Kidney (tissue), 14 donors: Measurements from ENCODE around the gene NYAP2. TPM values are rescaled to one million over a fixed set of nuclear protein-coding genes. Genes with fewer than 3 reads are reported as not detected.

ENCODE experiments used
- DNase-seq, 5 donors: peaks; one replicate each; pipeline ENCODE4 v3.0.0-alpha.2; 2013 to 2020
- FAIRE-seq: peaks from 2 replicates; lab custom pipeline; 2012; peaks lifted over from hg19 to GRCh38; lab: Jason Lieb, UNC
- H3K27ac ChIP-seq, 2 donors: one replicate each; pipeline ENCODE4 v1.7.0; 2013; ENCODE audit warnings: low read depth in 2 of 2, low read length in 2 of 2, inconsistent platforms in 1 of 2
- H3K27me3 ChIP-seq: one replicate; pipeline ENCODE4 v1.7.1; 2013; ENCODE audit warnings: low read length, inconsistent platforms; ENCODE audit not compliant: control insufficient read depth, insufficient read depth
- H3K36me3 ChIP-seq, 3 donors: one replicate each; pipeline versions ENCODE4 v1.7.0 to v1.7.1; 2013; ENCODE audit warnings: low read length in 3 of 3, control low read depth in 1 of 3, inconsistent platforms in 1 of 3; ENCODE audit not compliant: insufficient read depth in 3 of 3, control insufficient read depth in 2 of 3
- H3K4me1 ChIP-seq, 3 donors: one replicate each; pipeline versions ENCODE4 v1.7.0 to v1.7.1; 2013; ENCODE audit warnings: low read length in 3 of 3, inconsistent platforms in 1 of 3, low read depth in 1 of 3; ENCODE audit not compliant: control insufficient read depth in 2 of 3, insufficient read depth in 2 of 3
- H3K4me3 ChIP-seq, 3 donors: one replicate each; pipeline versions ENCODE4 v1.7.0 to v1.8.1; 2013; ENCODE audit warnings: low read length in 3 of 3, control low read depth in 1 of 3, inconsistent platforms in 1 of 3
- H3K9ac ChIP-seq, 3 donors: one replicate each; pipeline versions ENCODE4 v1.7.0 to v1.7.1; 2013; ENCODE audit warnings: low read length in 3 of 3, control low read depth in 1 of 3, inconsistent platforms in 1 of 3
- H3K9me3 ChIP-seq, 3 donors: one replicate each; pipeline versions ENCODE4 v1.7.0 to v1.7.1; 2013; ENCODE audit warnings: low read length in 3 of 3, control low read depth in 1 of 3, inconsistent platforms in 1 of 3; ENCODE audit not compliant: control insufficient read depth in 2 of 3, insufficient read depth in 1 of 3
- intact Hi-C: fragments of 100-400 bp; cut with DNase I; formaldehyde crosslinking; loops from one replicate; pipeline ENCODE4 v1.11.1; 2022
- polyA plus RNA-seq: library from polyadenylated mRNA; stranded (reverse); fragments of 350-450 nt; fragmentation: Illumina TruSeq; extraction: RNeasy Lipid Tissue Mini Kit (QIAGEN cat#74804); gene quantifications from one replicate; pipeline ENCODE4 v1.2.3, GENCODE V29; 2014; ENCODE audit warnings: low read depth, low replicate concordance; ENCODE audit not compliant: insufficient read depth
- total RNA-seq: library from RNA; stranded (reverse); fragmentation: NEBNext Ultra II Directional; extraction: Animal tissue kit (Norgen Biotek cat#: 25700); gene quantifications from one replicate; pipeline ENCODE4 v1.2.1, GENCODE V29; 2021
- TF ChIP-seq, protein P1 (sequence below): IDR thresholded peaks from 3 replicates; pipeline ENCODE4 v1.5.1; 2012; ENCODE audit warnings: mild to moderate bottlenecking, moderate library complexity, borderline replicate concordance; ENCODE audit not compliant: insufficient read depth; ENCODE audit errors: extremely low read depth
- donor health status: control.
- donor health status: control.
- donor health status: control.
- donor health status: control.
- donor health status: control.
- donor health status: DM: yes; HTN: yes; CAD: no.
- donor health status: Normal renal cell carcinoma (clear cell type).

NYAP2 gene
- total and polyA plus RNA-seq, 2 donors from 2014 or later = 0.66 TPM; not detected in 1

DNA sequence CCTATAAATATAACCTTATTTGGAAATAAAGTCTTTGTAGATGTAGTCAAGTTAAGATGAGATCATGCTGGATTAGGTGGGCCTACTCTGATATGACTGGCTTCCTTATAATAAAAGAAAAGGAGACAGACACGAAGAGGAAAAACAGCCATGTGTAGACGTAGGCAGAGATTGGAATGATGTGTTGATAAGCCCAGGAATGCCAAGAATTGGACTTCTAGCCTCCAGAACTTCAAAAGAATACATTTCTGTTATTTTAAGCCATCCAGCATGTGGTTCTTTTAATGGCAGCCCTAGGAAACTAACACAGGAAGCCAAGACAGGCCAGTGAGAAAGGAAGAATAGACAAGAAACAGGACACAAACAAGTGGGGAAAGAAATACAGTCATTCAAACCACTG is 68.6 kb downstream of the NYAP2 start:
- FAIRE-seq = no peak
- no peak for DNase-seq
- intact Hi-C loops = no loop called here
- H3K27me3 ChIP-seq = no peaks in the 10 kb centered on the region
- H3K4me3 ChIP-seq = no peak overlapping the region
- TF ChIP-seq, protein P1, sequence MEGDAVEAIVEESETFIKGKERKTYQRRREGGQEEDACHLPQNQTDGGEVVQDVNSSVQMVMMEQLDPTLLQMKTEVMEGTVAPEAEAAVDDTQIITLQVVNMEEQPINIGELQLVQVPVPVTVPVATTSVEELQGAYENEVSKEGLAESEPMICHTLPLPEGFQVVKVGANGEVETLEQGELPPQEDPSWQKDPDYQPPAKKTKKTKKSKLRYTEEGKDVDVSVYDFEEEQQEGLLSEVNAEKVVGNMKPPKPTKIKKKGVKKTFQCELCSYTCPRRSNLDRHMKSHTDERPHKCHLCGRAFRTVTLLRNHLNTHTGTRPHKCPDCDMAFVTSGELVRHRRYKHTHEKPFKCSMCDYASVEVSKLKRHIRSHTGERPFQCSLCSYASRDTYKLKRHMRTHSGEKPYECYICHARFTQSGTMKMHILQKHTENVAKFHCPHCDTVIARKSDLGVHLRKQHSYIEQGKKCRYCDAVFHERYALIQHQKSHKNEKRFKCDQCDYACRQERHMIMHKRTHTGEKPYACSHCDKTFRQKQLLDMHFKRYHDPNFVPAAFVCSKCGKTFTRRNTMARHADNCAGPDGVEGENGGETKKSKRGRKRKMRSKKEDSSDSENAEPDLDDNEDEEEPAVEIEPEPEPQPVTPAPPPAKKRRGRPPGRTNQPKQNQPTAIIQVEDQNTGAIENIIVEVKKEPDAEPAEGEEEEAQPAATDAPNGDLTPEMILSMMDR = no peak
- no peaks in the 10 kb centered on the region for H3K9me3 ChIP-seq
- no peak overlapping the region for H3K9ac ChIP-seq
- H3K27ac ChIP-seq = no peak overlapping the region
- no peaks in the 10 kb centered on the region for H3K4me1 ChIP-seq
- no peaks in the 10 kb centered on the region for H3K36me3 ChIP-seq

DNA sequence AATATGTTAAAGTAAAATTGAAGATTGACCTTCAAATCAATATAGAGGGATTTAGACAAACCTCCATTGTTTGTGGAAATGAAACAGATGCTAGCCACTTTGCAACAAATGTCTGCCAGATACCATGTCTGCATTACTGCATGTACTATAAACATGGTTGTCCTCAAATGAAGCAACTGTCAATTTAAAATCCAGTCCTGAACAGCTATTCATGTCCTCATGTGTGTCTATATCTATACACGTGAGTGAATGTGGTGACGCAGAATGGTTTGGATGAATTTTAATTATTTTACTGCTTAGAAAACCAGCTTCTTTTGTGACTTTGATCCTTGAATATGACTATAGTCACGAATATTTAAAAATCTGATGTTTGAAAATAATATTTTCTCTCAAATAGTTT is 71.5 kb downstream of the NYAP2 start:
- Histone ChIP-seq H3K36me3 (no peaks in the 10 kb centered on the region), H3K27me3 (no peaks in the 10 kb centered on the region), H3K9me3 (no peaks in the 10 kb centered on the region), H3K4me3 (no peak overlapping the region), H3K27ac (no peak overlapping the region), H3K9ac (no peak overlapping the region), H3K4me1 (no peaks in the 10 kb centered on the region)
- FAIRE-seq (no peak), DNase-seq (no peak)
- TF ChIP-seq, protein P1 = no peak
- intact Hi-C loops = no loop called here

DNA sequence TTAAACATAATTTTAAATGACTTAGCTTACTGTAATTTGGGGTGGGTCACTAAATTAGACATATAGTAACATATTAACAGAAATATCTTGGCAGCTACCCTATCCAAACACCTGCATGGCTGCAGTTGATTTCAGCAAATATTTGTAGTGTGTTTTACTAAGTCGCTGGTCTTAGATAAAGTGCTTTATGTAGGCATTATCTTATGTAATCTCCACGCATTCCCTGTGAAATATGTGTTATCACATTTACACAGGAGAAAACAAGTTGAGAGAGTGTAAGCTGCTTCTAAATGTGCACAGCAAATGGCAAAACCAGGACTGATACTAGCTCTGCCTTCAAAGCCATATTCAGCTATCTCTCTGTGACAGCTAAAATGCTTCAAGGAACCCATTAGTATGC is 72.0 kb downstream of the NYAP2 start:
- FAIRE-seq (no peak), DNase-seq (no peak)
- no peaks in the 10 kb centered on the region for H3K4me1 ChIP-seq
- no peaks in the 10 kb centered on the region for H3K36me3 ChIP-seq
- no peak overlapping the region for H3K9ac ChIP-seq
- no peaks in the 10 kb centered on the region for H3K27me3 ChIP-seq
- no peaks in the 10 kb centered on the region for H3K9me3 ChIP-seq
- TF ChIP-seq, protein P1 = no peak
- H3K27ac ChIP-seq = no peak overlapping the region
- H3K4me3 ChIP-seq = no peak overlapping the region
- intact Hi-C loops = no loop called here

DNA sequence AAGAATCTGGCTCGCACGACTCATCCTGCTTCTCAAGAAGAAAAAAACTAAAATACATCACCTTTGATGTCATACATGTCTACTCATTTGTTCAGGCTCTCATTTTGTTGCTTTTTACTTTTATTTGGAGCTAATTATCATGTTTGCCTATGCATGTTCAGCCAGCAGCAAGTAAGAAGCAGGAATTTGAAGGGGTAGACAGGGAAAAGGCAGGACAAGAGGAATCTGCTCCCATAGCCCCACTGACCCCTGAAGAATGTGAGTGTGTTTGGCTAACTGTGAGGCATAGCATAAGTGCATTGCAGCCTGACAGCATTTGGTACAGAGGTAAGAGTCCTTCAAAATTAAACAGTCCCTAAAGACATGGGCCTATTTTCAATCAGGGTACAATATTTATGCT is 72.7 kb downstream of the NYAP2 start:
- no peaks in the 10 kb centered on the region for H3K9me3 ChIP-seq
- no peak overlapping the region for H3K9ac ChIP-seq
- no peaks in the 10 kb centered on the region for H3K36me3 ChIP-seq
- no peaks in the 10 kb centered on the region for H3K4me1 ChIP-seq
- no peak overlapping the region for H3K27ac ChIP-seq
- TF ChIP-seq, protein P1 = no peak
- intact Hi-C loops = no loop called here
- peak in 1 of 5 donors; percentile 9 for DNase-seq
- FAIRE-seq = no peak
- no peaks in the 10 kb centered on the region for H3K27me3 ChIP-seq
- H3K4me3 ChIP-seq = no peak overlapping the region
